KBM-7 (cell line): ENCODE measurements around the gene ARMH3.
A peak's percentile ranks its signal among the peaks of the same experiment; 100 is the strongest.

Experiments
- DNase-seq: peaks from one replicate; pipeline ENCODE4 v3.0.0-alpha.2; 2015
- in situ Hi-C: fragments of 300-500 bp; cut with MboI; formaldehyde crosslinking; loops from 2 replicates; pipeline ENCODE4 v1.14.3; 2020; ENCODE audit warnings: low sequenced_read_pairs, low pct_unique_long_range_greater_than_20kb, mixed read lengths

ARMH3 gene, protein sequence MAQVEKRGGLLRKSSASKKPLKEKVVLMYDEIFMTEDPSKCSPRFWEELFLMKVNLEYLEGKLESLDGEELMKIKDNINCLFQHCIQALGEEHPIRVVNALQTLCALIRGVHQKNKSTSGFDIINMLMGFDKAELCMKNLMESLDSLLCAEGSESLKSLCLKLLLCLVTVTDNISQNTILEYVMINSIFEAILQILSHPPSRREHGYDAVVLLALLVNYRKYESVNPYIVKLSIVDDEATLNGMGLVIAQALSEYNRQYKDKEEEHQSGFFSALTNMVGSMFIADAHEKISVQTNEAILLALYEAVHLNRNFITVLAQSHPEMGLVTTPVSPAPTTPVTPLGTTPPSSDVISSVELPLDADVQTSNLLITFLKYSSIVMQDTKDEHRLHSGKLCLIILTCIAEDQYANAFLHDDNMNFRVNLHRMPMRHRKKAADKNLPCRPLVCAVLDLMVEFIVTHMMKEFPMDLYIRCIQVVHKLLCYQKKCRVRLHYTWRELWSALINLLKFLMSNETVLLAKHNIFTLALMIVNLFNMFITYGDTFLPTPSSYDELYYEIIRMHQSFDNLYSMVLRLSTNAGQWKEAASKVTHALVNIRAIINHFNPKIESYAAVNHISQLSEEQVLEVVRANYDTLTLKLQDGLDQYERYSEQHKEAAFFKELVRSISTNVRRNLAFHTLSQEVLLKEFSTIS

DNA sequence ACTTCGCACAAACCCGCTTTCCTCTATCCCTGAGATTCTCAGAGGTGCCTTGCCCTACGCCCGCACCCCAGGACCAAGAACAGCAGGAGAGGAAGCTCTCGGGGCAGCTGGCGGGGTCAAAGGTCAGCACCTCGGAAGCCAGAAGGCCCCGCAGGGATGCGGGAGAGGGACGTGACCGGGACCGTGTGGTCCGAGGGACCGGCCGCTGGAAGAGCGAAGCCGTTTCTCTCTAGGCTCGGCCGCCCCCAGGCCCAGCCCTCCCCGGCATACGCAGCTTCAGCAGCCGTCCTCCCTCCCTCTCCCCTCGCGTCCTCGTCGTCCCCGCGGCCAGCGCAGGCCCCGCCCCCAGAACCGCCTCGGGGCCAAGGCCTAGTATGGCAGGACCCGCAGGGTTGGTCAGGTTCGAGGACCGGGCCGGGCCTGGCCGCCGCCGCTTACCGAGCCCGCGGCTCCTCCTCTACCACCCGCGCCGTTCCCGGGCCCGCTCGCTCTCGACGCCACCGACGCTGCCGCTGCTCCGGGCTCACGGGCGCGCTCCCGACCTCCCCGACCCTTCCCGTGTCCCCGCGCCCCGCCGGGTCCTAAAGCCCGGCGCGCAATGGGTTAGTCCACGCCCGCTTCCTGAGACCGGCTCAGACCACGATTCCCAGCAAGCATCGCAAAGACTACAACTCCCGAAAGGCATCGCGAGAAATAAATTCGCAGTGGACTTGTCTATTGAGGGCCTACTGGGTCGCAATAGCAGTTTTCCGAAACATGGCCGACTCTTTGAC, at the start of gene ARMH3:
Gene ARMH3, minus strand, starts transcription at position 527 of the 773 bp plus-strand sequence. CDS start 16,059 bp downstream, outside the sequence.
- in situ Hi-C loops, result no loop called here
- peak; percentile 96 for DNase-seq

- in situ Hi-C loops, result no loop called here
These were observed 46.4 kb upstream of the ARMH3 start for GRCh38 chr10:102102421-102102820.

GRCh38 chr10:102101152-102101551, 45.2 kb upstream of the ARMH3 start:
- DNase-seq, result no peak

More at GRCh38 chr10:102102421-102102820, 46.4 kb upstream of the ARMH3 start:
- DNase-seq, result no peak

DNA sequence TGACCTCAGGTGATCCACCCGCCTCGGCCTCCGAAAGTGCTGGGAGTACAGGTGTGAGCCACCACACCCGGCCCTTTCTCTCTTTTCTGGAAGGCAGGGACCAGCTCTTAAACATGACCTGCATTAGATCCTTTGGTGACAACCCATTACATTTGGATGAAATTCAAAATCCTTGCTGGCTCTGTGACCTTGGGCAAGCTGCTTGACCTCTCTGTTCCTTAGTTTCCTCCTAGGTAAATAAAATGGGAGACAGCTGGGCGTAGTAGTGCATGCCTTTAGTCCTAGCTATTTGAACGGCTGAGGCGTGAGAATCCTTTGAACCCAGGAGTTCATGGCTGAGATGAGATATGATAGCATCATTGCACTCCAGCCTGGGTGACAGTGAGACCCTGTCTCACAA, 40.5 kb upstream of the ARMH3 start:
- no peak for DNase-seq
- in situ Hi-C loops, result no loop called here

More at GRCh38 chr10:102101152-102101551, 45.2 kb upstream of the ARMH3 start:
- in situ Hi-C loops, result no loop called here

GRCh38 chr10:102090772-102091171, 34.8 kb upstream of the ARMH3 start:
- in situ Hi-C loops, result no loop called here
- DNase-seq, result no peak

DNA sequence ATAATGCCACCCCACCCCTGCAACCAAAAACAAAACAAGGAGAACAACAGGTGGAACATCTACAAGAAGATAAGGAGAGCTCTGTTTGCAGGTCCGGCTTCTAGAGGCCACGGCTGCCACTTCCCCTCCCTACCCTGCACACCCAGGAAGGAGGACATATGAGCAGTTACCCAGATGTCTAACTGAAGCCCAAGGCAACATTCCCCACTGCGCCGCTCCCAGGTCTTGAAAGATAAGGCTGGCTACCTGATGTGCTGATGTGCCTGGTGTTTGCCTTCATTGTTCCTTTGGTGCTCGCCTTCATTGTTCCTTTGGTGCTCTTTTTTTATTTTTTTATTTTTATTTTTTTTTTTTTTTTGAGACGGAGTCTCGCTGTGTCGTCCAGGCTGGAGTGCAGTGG, 30.2 kb upstream of the ARMH3 start:
- in situ Hi-C loops, result no loop called here

DNA sequence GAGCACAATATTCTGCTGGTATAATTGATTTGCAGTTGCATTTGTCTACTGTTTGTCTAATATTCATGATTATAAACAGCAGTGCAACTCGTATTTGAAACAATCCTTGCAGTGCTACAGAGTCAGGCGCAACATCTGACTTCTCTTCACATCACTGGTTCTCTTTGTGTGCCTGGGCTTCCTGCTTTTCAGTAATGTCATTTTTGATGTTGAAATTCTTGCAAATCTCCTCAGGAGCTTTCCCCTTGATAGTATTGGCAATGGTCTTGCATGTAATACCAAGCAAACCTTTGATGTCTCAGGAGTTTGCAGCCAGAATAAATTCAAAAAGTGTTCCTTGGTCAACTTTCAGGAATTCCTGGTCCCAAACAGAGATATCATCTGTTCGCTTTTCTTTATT, 29.4 kb upstream of the ARMH3 start:
- in situ Hi-C loops, result no loop called here
- no peak for DNase-seq

More for the DNA sequence above, 30.2 kb upstream of the ARMH3 start:
- DNase-seq, result no peak

GRCh38 chr10:102083541-102083940, 27.6 kb upstream of the ARMH3 start:
- DNase-seq, result no peak
- in situ Hi-C loops, result no loop called here

GRCh38 chr10:102072673-102073527, 16.9 kb upstream of the ARMH3 start:
- peak; percentile 90 for DNase-seq
- in situ Hi-C loops, result no loop called here

DNA sequence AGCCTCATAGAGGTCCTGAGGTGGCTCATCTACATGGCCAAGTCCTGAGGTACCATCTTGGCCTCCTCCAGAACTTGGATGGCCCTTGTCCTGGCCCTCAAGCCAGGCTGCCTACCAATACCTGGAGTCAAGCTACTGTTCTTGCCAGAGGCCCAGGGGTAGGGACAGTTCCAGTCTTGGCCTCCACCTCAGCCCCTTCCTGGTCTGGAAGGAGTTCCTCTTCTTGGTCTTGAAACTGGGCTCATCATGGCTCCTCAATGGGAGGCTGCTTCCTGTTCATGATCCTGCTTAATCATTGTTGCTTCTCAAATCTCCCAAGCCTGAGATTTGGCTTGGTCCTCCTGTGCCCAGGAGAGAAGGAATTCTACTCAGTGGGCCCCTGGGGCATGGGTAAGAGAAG, 13.1 kb upstream of the ARMH3 start:
- peak; percentile 37 for DNase-seq
- in situ Hi-C loops, result no loop called here

DNA sequence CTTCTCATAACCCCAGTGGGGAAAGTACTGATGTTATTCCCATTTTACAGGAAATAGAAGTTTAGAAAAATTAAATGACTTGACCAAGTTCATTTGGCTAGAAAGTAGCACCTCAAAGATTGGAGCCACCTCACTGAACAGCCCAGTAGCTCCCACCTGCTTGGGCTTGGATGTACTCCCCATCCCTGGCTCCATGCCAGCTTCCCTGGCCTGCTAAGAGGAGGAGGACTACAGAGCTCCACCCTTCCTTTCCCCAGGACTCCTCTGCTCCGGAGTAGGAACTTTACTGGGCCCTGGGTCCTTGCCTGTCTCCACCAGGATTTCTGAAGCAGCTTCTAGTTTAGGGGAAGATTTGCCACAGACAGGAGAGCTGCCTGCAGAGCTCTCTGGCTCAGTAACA, 12.2 kb upstream of the ARMH3 start:
- in situ Hi-C loops, result no loop called here
- DNase-seq, result no peak

GRCh38 chr10:102067091-102067916, 11.3 kb upstream of the ARMH3 start:
- in situ Hi-C loops, result no loop called here
- no peak for DNase-seq

GRCh38 chr10:102066399-102067088, 10.6 kb upstream of the ARMH3 start:
- no peak for DNase-seq
- in situ Hi-C loops, result no loop called here

DNA sequence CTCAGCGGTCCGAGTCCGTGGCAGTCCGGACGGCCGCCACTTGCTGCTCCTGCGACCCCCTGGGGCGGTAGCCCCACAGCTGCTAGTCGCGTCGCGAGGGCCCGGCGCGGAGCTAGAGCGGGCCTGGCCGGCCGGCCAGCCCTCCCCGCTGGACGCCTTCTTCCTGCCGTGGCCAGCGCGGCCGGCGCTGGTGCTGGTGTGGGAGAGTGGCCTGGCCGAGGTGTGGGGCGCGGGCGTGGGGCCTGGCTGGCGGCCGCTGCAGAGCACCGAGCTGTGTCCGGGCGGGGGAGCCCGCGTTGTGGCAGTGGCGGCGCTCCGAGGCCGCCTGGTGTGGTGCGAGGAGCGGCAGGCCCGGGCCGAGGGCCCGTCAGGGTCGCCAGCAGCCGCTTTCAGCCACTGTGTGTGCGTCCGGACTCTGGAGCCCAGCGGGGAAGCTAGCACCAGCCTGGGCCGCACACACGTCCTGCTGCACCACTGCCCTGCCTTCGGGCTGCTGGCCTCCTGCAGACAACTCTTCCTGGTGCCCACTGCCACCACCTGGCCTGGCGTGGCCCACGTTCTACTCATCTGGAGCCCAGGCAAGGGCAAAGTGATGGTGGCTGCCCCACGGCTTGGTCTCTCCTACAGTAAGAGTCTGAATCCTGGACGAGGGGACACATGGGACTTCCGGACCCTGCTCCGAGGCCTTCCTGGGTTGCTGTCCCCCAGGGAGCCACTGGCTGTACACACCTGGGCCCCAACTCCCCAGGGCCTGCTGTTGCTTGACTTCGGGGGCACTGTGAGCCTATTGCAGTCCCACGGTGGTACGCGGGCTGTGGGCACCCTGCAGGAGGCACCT, 9.8 kb upstream of the ARMH3 start:
- no peak for DNase-seq
- in situ Hi-C loops, result no loop called here

- DNase-seq, result peak; percentile 95
- in situ Hi-C loops, result no loop called here
These were observed 9.0 kb upstream of the ARMH3 start, which contains the start of gene HPS6 for GRCh38 chr10:102064868-102065560. HPS6 (plus strand) TSS chr10:102065349; CDS start chr10:102065475, 126 bp downstream.

- in situ Hi-C loops, result no loop called here
- DNase-seq, result no peak
These were observed 8.5 kb upstream of the ARMH3 start for GRCh38 chr10:102064503-102064867.
